Measurements from ENCODE around the gene RBM4.

The RBM4 gene

GRCh38 chr11:66691311-66691980 is 52.9 kb downstream of the RBM4 start:
- no peak for DNase-seq

GRCh38 chr11:66692446-66692845 is 53.9 kb downstream of the RBM4 start:
- DNase-seq, result no peak

DNA sequence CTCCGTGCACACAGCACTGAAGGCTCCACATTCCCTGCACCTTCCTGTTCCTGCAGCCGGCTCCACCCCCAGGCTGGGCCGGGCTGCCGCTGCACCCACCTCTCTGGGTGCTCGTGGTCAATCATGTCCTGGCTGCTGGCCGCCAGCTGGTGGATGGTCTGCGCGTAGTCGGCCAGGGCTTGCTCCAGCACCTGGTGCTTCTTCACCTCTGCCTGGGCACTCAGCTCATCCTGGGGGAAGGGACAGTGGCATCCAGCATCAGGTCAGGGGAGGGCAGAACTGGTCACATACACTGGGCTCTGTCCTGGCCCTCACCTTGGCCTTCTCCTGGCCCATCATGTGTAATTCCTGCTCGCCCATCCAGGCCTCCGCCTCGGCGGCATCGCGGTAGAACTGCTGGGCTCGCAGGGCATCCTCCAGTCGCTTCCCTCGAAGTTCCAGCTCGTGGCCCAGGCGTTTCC is 54.4 kb downstream of the RBM4 start:
- DNase-seq, result no peak

DNA sequence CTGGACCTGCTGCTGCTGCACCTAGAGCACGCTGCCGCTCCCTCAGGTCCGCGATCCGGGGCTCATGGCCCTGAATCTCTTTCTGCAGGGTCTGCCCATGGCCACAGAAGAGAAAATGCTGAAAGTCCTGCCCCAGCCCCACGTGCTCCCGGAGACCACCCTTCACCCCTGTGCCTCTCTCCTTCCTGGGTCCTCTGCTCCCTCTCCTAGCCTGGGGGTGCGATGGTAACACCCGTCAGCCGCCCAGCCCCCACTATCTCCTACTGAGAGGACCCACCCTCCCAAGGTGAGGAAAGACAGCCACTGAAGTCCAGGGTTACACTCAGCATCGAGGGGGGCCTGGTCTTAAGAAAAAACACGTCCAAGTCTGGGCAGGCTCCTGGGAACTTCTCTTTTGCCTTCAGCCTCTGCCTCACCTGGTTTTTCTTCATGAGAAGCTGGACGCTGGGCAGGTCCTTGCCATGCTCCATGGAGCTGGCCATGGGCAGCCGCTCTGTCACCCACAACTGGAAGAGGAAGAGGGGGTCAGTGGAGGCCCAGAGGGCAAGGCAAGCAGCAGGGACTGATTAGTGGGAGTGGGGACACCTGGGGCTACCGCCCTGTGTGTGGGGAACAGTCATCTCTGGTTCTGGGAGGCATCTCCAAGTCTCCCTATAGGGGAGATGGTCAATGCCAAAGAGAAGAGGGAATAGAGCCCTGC is 55.0 kb downstream of the RBM4 start:
- DNase-seq, result no peak

DNA sequence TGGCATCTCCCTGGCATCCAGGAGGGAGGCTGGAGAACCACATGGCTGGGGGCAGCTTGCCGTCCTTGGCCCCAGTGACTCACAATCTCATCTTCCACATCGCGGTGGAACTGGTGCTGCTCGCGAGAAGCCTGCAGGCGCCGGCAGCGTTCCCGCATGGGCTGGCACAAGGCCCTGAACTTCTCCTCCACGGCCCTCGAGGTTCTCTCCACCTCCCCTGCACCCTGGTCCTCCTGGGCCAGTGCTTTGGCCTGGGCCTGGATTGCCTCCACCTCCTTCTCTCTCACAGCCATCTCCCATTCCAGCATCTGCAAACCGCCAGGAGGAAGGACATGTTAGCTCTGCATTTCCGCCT is 55.5 kb downstream of the RBM4 start:
- DNase-seq, result no peak

GRCh38 chr11:66694732-66695207 is 56.3 kb downstream of the RBM4 start:
- DNase-seq, result peak; percentile 86

Measured in NCI-H2227 treated with DMSO at 0.1 percent for 48 hours (cell line).